CD4-positive, alpha-beta T cell treated with Interleukin-2 at 100 ng/mL for 4 hours (primary cell): Measurements from ENCODE around the gene KIF1A.

ENCODE experiments used
- DNase-seq: peaks from one replicate; pipeline ENCODE4 v3.0.0-alpha.2; 2020; ENCODE audit warnings: low spot score

KIF1A gene

GRCh38 chr2:240819858-240820606, at the start of gene KIF1A:
Gene KIF1A (minus strand): TSS chr2:240820219. CDS start chr2:240797752, 22,467 bp downstream.
- DNase-seq, result no peak

- no peak for DNase-seq
Observed at GRCh38 chr2:240869109-240869955, 49.3 kb upstream of the KIF1A start.

GRCh38 chr2:240868286-240869108, 48.5 kb upstream of the KIF1A start, which contains the start of gene AGXT:
Gene AGXT (plus strand): TSS chr2:240868824. CDS start chr2:240868866, 42 bp downstream.
- no peak for DNase-seq

DNA sequence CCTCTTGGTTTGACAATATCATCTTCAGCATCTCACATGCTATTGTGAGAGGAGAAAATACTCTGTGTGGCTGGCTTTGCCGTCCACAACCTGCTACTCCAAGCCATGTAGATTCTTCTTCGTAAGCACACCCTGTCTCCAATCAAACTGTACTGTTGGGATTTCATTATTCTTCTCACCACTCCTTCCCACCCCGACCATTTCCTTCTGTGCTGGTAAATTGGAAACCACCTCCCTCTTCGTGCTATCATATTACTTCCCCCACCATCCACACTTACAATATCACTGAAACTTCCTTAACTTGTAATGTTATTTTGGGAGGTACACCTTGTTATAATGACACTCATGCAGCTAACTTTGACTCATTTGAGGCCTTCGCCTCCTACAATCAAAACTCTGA, 45.4 kb upstream of the KIF1A start:
- DNase-seq, result no peak

GRCh38 chr2:240864475-240864874, 44.5 kb upstream of the KIF1A start:
- DNase-seq, result no peak

DNA sequence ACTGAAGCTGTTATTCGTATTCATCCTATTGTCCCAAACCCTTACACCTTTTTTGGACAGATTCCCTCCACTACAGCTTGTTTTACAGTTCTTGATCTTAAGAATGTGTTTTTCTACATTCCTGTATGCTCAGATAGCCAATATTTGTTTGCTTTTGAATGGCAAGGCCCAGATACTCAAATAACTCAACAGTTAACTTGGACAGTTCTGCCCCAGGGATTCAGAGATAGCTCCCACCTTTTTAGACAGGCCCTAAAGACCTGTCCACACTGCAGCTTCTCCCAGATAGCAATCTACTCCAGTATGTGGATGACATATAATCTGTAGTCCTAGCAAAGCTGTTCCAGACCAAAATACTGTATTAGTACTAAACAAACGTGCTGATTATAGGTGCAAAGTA, 41.5 kb upstream of the KIF1A start:
- no peak for DNase-seq

- no peak for DNase-seq
Observed at GRCh38 chr2:240858871-240859270, 38.9 kb upstream of the KIF1A start.

- DNase-seq, result no peak
Observed at GRCh38 chr2:240858321-240858720, 38.3 kb upstream of the KIF1A start.

GRCh38 chr2:240857039-240858008, 37.3 kb upstream of the KIF1A start:
- DNase-seq, result no peak

- no peak for DNase-seq
Observed at GRCh38 chr2:240856151-240856980, 36.3 kb upstream of the KIF1A start.

- no peak for DNase-seq
Observed at GRCh38 chr2:240855670-240856069, 35.7 kb upstream of the KIF1A start.

GRCh38 chr2:240852671-240853314, 32.8 kb upstream of the KIF1A start:
- no peak for DNase-seq

DNA sequence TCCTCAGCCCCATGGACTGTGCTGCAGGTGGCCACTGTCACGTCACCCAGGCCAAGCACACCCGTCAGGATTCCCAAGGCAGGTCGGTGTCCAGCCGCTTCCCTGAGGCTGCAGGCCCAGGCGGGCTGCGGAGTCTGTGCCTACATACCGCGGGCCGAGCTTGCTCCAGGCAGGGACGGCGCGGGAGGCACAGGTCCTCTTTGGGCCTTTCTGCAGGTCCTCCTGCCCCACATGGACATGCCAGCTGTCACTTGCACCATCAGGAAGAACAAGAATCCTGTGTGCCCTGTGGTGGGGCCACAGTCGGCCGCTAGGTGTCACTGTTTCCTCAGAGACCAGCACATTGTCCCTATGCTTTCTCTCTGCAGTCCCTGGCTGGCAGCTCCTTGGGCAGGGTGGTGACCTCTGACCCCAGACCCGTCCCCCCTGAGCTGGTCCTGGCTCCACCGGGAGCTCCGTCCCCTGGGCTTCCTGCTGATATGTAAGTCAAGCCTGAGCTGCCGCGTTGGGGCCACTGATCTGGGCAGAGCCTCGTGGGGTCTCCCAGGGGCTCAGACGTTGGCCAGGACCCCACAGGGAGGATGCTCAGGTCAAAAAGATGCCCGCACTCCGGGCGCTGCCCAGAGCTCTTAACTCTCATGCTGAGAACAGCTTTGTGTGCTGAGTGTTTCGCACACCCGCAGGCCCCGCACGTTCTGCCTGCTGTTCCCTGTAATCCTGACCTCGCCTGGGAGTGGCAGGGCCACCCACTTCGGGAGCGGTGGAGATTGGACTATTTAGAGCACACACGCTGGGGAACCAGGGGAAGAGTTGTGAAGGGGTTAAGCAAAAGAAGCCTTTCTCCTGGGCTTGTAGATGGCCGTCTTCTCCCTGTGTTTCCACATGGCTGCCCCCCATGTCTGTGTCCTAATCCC, 31.3 kb upstream of the KIF1A start:
- peak; percentile 82 for DNase-seq

GRCh38 chr2:240850756-240851077, 30.7 kb upstream of the KIF1A start:
- DNase-seq, result no peak

- DNase-seq, result no peak
Observed at GRCh38 chr2:240850026-240850425, 30.0 kb upstream of the KIF1A start.

- no peak for DNase-seq
Observed at GRCh38 chr2:240848900-240849680, 29.1 kb upstream of the KIF1A start.

DNA sequence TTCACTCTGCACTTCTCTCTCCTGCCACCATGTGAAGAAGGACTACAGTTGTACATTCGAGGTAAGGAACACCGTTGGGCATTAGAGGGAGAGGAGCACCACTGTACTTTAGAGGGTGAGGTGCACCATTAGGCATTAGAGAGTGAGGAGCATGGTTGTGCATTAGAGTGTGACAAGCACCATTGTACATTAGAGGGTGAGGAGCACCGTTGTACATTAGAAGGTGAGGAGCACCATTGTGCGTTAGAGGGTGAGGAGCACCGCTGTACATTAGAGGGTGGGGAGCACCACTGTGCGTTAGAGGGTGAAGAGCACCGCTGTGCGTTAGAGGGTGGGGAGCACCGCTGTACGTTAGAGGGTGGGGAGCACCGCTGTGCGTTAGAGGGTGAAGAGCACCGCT, 27.8 kb upstream of the KIF1A start:
- no peak for DNase-seq
